ENCODE measurements around the gene FIBCD1.

Gene FIBCD1

GRCh38 chr9:130952065-130952762 lies 13.2 kb upstream of the FIBCD1 start:
- FAIRE-seq: no peak

- no peak for FAIRE-seq
These were observed 10.9 kb upstream of the FIBCD1 start for GRCh38 chr9:130950039-130950311.

- no peak for FAIRE-seq
These were observed 10.4 kb upstream of the FIBCD1 start for GRCh38 chr9:130949188-130950038.

GRCh38 chr9:130948266-130948665 lies 9.2 kb upstream of the FIBCD1 start:
- FAIRE-seq: no peak

GRCh38 chr9:130947618-130948140 lies 8.6 kb upstream of the FIBCD1 start:
- FAIRE-seq: no peak

- FAIRE-seq: no peak
These were observed 7.9 kb upstream of the FIBCD1 start for GRCh38 chr9:130946766-130947617.

- no peak for FAIRE-seq
These were observed 6.1 kb upstream of the FIBCD1 start for GRCh38 chr9:130945173-130945572.

GRCh38 chr9:130944510-130945058 lies 5.5 kb upstream of the FIBCD1 start:
- FAIRE-seq: no peak

- no peak for FAIRE-seq
These were observed 4.7 kb upstream of the FIBCD1 start for GRCh38 chr9:130943777-130944176.

- no peak for FAIRE-seq
These were observed 4.2 kb upstream of the FIBCD1 start for GRCh38 chr9:130943221-130943620.

- no peak for FAIRE-seq
These were observed 3.6 kb upstream of the FIBCD1 start for GRCh38 chr9:130942679-130943078.

- no peak for FAIRE-seq
These were observed 3.0 kb upstream of the FIBCD1 start for GRCh38 chr9:130942084-130942483.

GRCh38 chr9:130940693-130941576 lies 1.9 kb upstream of the FIBCD1 start:
- no peak for FAIRE-seq

GRCh38 chr9:130940027-130940549 lies 1.0 kb upstream of the FIBCD1 start:
- FAIRE-seq: no peak

- no peak for FAIRE-seq
These were observed 469 bp upstream of the FIBCD1 start for GRCh38 chr9:130939405-130940026.

- FAIRE-seq: no peak
These were observed 829 bp downstream of the FIBCD1 start for GRCh38 chr9:130938184-130938651.

GRCh38 chr9:130937146-130938076 lies 1.6 kb downstream of the FIBCD1 start:
- FAIRE-seq: no peak

- FAIRE-seq: no peak
These were observed 2.5 kb downstream of the FIBCD1 start for GRCh38 chr9:130936285-130937117.
